D341Med (cell line): Measurements from ENCODE around the gene SYTL3.
"Not testable (repeated sequence)": the region's sequence is repeated elsewhere in the genome, so short reads cannot be mapped to it uniquely, and the experiment has no call there.

ENCODE experiments used
- DNase-seq: peaks from one replicate; pipeline ENCODE4 v3.0.0; 2012; ENCODE audit warnings: low spot score

SYTL3 gene

GRCh38 chr6:158701268-158701667, 51.4 kb downstream of the SYTL3 start:
- DNase-seq: not testable (repeated sequence)

- no peak for DNase-seq
Observed at GRCh38 chr6:158703111-158703836, 53.4 kb downstream of the SYTL3 start.

- DNase-seq: peak; percentile 94
Observed at GRCh38 chr6:158703837-158704822, 54.3 kb downstream of the SYTL3 start.

- DNase-seq: no peak
Observed at GRCh38 chr6:158705386-158706126, 55.7 kb downstream of the SYTL3 start.

DNA sequence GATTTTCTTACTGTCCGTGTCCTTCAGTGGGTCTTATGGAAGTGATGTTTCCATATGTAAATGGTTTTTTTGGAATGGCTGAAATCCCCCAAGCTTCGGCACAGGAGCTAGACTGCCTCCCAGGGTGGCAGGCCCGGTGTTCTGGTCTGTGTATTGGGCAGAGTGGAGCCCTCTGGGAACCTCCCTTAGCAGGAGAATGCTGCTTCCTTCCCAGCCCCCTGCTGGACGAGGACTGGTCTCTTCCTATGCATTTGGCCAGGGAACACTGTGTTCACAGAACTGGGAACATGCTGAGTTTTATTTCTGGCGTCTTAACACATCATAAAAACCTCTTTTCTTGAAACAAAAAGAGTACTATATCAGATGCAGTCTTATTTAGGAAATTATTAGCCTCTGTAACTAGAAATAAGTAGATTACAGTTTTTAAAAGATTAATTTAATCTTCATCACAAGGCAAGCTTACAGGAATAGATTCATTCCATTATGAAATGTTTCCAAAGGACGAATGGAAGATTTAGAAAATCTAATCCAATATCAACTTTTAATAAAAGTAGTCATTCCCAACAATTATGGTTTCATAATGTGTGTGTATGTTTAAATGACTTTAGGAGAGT, 56.6 kb downstream of the SYTL3 start:
- DNase-seq: peak; percentile 72

GRCh38 chr6:158707120-158707820, 57.4 kb downstream of the SYTL3 start:
- DNase-seq: no peak

DNA sequence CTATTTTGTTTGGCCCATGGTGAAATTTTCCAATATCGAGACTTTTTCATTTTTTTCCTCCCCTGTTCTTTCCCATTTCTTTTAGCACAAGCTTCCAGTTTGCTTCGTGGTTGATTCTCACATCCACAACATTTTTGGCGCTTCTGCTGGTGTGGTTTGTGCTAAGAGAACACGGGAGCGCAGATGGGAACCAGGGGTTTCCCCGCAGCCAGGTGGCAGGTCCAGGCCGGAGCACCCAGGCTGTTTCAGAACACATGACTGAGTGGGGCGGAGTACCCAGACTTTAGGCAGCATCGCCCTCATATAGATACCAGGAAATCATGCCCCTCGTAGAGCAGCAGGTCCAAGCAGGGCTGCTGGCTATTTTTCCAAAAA, 58.0 kb downstream of the SYTL3 start:
- no peak for DNase-seq

- no peak for DNase-seq
Observed at GRCh38 chr6:158708239-158708638, 58.4 kb downstream of the SYTL3 start.

GRCh38 chr6:158709809-158710208, 60.0 kb downstream of the SYTL3 start:
- DNase-seq: no peak

GRCh38 chr6:158711264-158711663, 61.4 kb downstream of the SYTL3 start:
- DNase-seq: no peak

DNA sequence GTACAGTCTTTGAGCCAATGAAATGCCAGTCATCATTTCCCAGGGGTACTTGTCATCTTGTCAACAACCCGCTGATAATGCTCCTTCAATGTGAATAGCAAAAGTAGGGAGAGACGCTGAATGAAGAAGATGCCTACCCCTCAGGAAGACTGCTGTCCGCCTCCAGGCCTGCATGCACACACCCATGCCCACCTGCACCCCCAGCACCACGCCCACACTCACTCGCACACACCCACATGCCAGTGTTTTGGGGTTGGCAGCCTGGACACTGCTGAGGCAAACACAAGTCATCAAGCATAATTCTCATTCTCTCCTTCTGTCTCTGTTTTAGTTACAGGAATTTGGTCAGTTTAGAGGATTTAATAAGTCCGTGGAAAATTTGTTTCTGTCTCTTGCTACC, 63.6 kb downstream of the SYTL3 start:
- no peak for DNase-seq

DNA sequence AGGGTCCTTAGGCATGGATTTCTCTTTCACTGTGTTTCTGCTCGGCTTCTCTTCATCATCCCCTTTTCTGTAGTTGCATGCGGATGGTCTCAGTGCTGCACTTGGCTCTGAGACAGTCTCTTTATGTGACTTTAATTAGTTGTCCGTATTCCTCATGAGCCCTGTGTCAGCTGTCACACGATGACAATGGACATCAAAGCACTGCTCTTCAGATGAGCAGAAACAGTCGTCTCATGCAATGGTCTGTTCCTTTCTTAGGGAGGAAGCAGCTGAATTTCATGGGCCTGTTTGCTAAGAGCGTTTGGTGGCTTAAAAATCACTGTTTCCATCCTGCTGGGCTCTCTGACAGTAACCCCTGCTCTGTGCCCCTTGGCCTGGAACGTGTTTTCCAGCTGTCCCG, 64.9 kb downstream of the SYTL3 start:
- DNase-seq: no peak

GRCh38 chr6:158715330-158716311, 65.8 kb downstream of the SYTL3 start:
- no peak for DNase-seq

DNA sequence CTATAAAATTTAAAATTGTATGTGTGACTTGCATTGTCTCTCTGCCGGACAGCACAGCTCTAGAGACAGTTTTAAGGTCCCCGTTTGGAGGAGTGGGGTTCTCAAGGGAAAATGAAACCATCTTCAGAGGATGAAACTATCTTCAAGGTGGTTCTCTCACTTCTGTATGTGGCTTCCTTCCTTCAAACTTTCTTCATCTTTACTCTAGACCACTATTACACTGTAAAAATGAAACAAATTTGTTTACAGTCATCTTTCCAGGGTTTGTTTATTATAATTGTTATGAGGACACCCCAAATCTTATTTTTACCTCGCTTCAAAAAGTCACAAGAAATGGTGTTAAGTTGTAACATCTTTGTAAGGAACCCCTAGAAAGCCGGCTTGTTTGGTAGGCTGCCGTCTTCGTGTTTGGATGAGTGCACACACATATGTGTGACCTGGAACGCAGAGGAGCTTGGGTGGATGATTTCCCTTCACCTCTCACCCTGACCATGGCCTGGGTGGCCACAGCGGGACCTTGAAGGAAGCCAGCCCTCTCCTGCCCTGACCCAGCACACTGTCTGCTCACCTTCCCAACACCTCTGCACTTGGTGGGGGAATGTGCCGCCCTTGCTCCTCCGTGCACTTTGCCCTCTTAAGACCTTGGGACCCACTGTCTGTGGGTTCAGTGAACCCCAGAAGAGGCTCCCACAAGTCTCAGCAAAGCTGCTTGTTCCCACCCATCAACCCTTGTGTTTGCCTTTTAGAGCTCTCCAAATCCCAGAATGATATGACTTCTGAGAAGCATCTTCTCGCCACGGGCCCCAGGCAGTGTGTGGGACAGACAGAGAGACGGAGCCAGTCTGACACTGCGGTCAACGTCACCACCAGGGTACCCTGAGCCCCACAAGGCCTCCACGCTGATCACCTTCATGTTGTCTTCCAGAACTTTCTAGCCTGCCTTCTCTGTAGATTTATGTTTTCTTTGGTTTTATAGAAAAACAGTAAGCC, 67.8 kb downstream of the SYTL3 start:
- DNase-seq: no peak

DNA sequence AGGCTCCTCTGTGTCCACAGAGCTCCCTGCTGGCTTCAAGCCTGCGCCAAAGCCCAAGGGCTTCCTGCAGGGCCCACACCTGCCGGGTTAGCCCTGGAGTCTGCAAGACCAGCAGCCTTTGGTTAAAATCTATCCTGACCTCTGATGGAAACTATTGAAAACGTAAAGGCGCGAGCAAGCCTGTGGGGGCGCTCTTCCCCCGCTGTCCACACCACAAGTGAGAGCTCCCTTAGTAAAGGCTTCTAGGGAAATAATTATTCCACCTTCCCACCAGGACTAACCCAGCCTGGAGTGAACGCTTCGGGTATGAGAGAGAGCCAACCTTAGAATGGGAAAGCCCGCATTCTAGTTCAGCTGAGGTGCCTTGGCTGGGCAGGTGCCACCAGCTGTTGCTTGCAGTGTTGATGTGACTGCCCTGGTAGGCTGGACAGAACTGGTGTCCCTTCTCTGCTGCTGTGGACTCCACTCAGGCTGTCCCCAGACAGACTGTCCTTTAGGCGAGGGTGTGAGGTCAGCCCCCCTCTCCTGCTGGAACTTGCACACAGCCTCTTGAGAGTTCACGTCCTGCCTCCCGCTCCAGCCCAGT, 68.7 kb downstream of the SYTL3 start:
- no peak for DNase-seq

DNA sequence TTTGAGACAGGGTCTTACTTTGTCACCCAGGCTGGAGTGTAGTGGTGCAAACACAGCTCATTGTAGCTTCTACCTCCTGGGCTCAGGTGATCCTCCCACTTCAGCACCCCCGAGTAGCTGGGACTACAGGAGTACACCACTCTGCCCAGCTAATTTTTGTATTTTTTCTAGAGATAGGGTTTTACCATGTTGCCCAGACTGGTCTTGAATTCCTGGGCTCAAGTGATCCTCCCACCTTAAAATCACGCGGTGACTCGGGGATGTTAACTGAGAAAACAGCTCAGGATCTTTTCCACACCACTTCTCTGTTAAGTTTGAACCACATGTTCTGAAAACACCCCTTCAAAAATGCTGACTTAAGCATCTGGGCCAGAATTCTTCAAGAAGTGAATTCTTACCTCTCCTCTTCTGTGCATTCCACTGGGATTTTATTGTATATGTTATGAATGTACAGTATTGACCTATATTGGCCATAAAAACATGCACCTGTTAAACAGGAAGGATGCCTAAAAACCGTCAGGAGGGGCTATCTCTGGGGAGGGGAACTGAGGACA, 72.4 kb downstream of the SYTL3 start:
- DNase-seq: no peak

DNA sequence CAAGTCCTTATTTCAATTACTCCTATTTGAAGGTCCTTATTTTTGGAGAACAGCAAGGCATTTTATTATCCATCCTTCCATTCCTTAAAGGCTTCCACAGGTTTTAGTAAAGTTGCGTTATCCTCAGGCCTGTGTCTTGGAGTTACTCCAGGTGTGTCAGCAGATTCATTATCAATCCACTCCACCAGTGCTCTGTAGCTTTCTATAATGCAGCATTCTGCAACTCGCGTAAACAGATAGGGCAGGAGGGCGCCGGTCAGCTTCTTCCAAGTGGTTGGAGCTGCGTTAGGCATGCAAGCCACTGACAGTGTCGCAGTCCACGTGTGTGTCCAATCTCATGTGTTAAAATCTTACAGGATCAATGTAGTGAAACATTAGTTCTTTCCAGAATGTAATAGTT, 75.8 kb downstream of the SYTL3 start:
- no peak for DNase-seq

GRCh38 chr6:158729906-158730540, 80.2 kb downstream of the SYTL3 start:
- no peak for DNase-seq
